Endothelial cell of umbilical vein (primary cell): ENCODE measurements around the gene LDLRAD4. TPM values are rescaled to one million over a fixed set of nuclear protein-coding genes. Genes with fewer than 3 reads are reported as not detected.

ENCODE experiments used
- BruUV-seq: library from RNA; stranded (reverse); fragments of 400-500 nt; replicated peaks from 2 replicates; lab custom pipeline; 2021; lab: Mats Ljungman, UMichigan
- CTCF ChIA-PET: fragments of 300-600, 350-600 bp; sonication (Branson Sonifier 250); formaldehyde crosslinking; loops from one replicate; lab custom pipeline; 2021; ENCODE audit warnings: antibody characterized with exemption, inconsistent platforms; lab: Charles Lee
- POLR2A ChIA-PET: fragments of 300-600, 350-600 bp; sonication (Branson Sonifier 250); formaldehyde crosslinking; loops from one replicate; lab custom pipeline; 2021; ENCODE audit warnings: antibody characterized with exemption, inconsistent platforms; lab: Charles Lee
- DNase-seq: peaks from one replicate; pipeline ENCODE4 v3.0.0-alpha.2; 2011; ENCODE audit warnings: low read depth, low spot score
- FAIRE-seq: peaks from 2 replicates; lab custom pipeline; 2011; peaks lifted over from hg19 to GRCh38; lab: Jason Lieb, UNC
- H2AFZ ChIP-seq: 2 replicates; pipeline ENCODE4 v1.6.0; 2012; ENCODE audit warnings: low read depth, low read length, control low read depth, inconsistent platforms
- H3K27ac ChIP-seq: 2 replicates; pipeline ENCODE4 v1.5.1; 2011; ENCODE audit warnings: low read depth, mild to moderate bottlenecking, control low read depth, low read length, moderate library complexity; ENCODE audit not compliant: insufficient read depth
- H3K27me3 ChIP-seq, 2 experiments: 2 replicates each; pipeline versions ENCODE4 v1.6.0 to v1.6.1; 2011; ENCODE audit warnings: low read length in 2 of 2, mixed read lengths in 1 of 2; ENCODE audit not compliant: control insufficient read depth in 2 of 2, insufficient read depth in 2 of 2
- H3K36me3 ChIP-seq, 2 experiments: 2 replicates in 1 of 2; 3 replicates in 1 of 2; pipeline ENCODE4 v1.5.1; 2011; ENCODE audit warnings: low read length in 2 of 2, mild to moderate bottlenecking in 1 of 2, moderate library complexity in 1 of 2; ENCODE audit not compliant: control insufficient read depth in 2 of 2, insufficient read depth in 2 of 2; ENCODE audit errors: extremely low read depth in 1 of 2
- H3K4me1 ChIP-seq: 3 replicates; pipeline ENCODE4 v1.5.1; 2011; ENCODE audit warnings: mild to moderate bottlenecking, low read length; ENCODE audit not compliant: control insufficient read depth, insufficient read depth; ENCODE audit errors: extremely low read depth
- H3K4me2 ChIP-seq: 2 replicates; pipeline ENCODE4 v1.6.1; 2011; ENCODE audit warnings: low read length, control low read depth, mixed read lengths; ENCODE audit not compliant: insufficient read depth
- H3K4me3 ChIP-seq, 3 experiments: fragments of 200-600 bp in 1 of 3; sonication (generic), shearing (Covaris generic) in 1 of 3; replicated peaks in 1 of 3; 2 replicates each; pipeline ENCODE4 v1.5.1; 2011 to 2016; ENCODE audit warnings: control low read depth in 3 of 3, low read length in 3 of 3, mild to moderate bottlenecking in 2 of 3, inconsistent platforms in 1 of 3, low read depth in 1 of 3, moderate library complexity in 1 of 3; ENCODE audit not compliant: insufficient read depth in 1 of 3
- H3K79me2 ChIP-seq: 2 replicates; pipeline ENCODE4 v1.6.0; 2012; ENCODE audit warnings: low read length, inconsistent platforms; ENCODE audit not compliant: control insufficient read depth, insufficient read depth
- H3K9ac ChIP-seq: replicated peaks from 2 replicates; pipeline ENCODE3; 2011; ENCODE audit warnings: low read length, control low read depth; ENCODE audit not compliant: insufficient read depth; ENCODE audit errors: extremely low read depth
- H3K9me1 ChIP-seq: replicated peaks from 3 replicates; pipeline ENCODE4 v1.6.0; 2011; ENCODE audit warnings: mild to moderate bottlenecking, low read length; ENCODE audit not compliant: control insufficient read depth, insufficient read depth; ENCODE audit errors: extremely low read depth
- H3K9me3 ChIP-seq: replicated peaks from 2 replicates; pipeline ENCODE4 v1.5.1; 2012; ENCODE audit warnings: low read length, inconsistent platforms; ENCODE audit not compliant: control insufficient read depth, insufficient read depth
- H4K20me1 ChIP-seq: replicated peaks from 2 replicates; pipeline ENCODE3; 2011; ENCODE audit warnings: mild to moderate bottlenecking, low read length; ENCODE audit not compliant: control insufficient read depth, insufficient read depth; ENCODE audit errors: extremely low read depth
- EZH2 ChIP-seq: IDR thresholded peaks from 2 replicates; pipeline ENCODE4 v1.6.1; 2012; ENCODE audit warnings: borderline replicate concordance, low read depth, mild to moderate bottlenecking, moderate library complexity, low read length, inconsistent platforms; ENCODE audit not compliant: severe bottlenecking
- FOS ChIP-seq: IDR thresholded peaks from 2 replicates; pipeline ENCODE4 v1.6.1; 2011; ENCODE audit warnings: mild to moderate bottlenecking, low read length, moderate library complexity, borderline replicate concordance; ENCODE audit not compliant: insufficient read depth
- JUN ChIP-seq: IDR thresholded peaks from 2 replicates; pipeline ENCODE4 v1.6.1; 2011; ENCODE audit warnings: borderline replicate concordance, low read depth; ENCODE audit not compliant: insufficient read length, insufficient read depth
- MAX ChIP-seq: IDR thresholded peaks from 2 replicates; pipeline ENCODE4 v1.6.1; 2011; ENCODE audit not compliant: insufficient read depth, insufficient read length
- MYC ChIP-seq: IDR thresholded peaks from one replicate; pipeline ENCODE4 v1.6.1; 2011; ENCODE audit warnings: mild to moderate bottlenecking, low read depth, low read length
- POLR2A ChIP-seq: IDR thresholded peaks from 2 replicates; pipeline ENCODE4 v1.6.1; 2012; ENCODE audit warnings: low read depth, mild to moderate bottlenecking, control low read depth, low read length
- POLR2AphosphoS5 ChIP-seq: IDR thresholded peaks from 2 replicates; pipeline ENCODE4 v1.6.1; 2012; ENCODE audit warnings: low read depth, mild to moderate bottlenecking, control low read depth, low read length, moderate library complexity; ENCODE audit not compliant: insufficient read depth
- dilution Hi-C: fragments of 300-500 bp; cut with MboI; formaldehyde crosslinking; loops from one replicate; pipeline ENCODE4 v1.15.0; 2019; ENCODE audit warnings: low sequenced_read_pairs; ENCODE audit not compliant: extremely low pct_ligation_motif_present
- intact Hi-C: fragments of 100-400 bp; cut with micrococcal nuclease; formaldehyde crosslinking; loops from one replicate; pipeline ENCODE4 v1.10.0; 2022
- polyA plus RNA-seq, 4 experiments: library from polyadenylated mRNA; depleted of rRNA in 3 of 4; stranded (reverse) in 3 of 4; unstranded in 1 of 4; fragments of >200 nt; gene quantifications; 2 replicates each; pipeline versions ENCODE4 v1.2.1 to v1.2.3, GENCODE V29; 2011 to 2012; ENCODE audit warnings: missing spikeins in 1 of 4
- total RNA-seq: library from RNA; stranded (reverse); gene quantifications from 2 replicates; pipeline ENCODE4 v1.2.3, GENCODE V29; 2021
- TF ChIP-seq, protein P1 (sequence below), 2 donors: IDR thresholded peaks; 1 replicate in 1 of 2; 2 replicates in 1 of 2; pipeline ENCODE4 v1.5.1; 2011; ENCODE audit warnings: low read length in 2 of 2, mild to moderate bottlenecking in 2 of 2, moderate library complexity in 2 of 2, control low read depth in 1 of 2, inconsistent platforms in 1 of 2, low read depth in 1 of 2; ENCODE audit not compliant: insufficient read depth in 1 of 2; ENCODE audit errors: extremely low read depth in 1 of 2

Gene LDLRAD4
- total and polyA plus RNA-seq, 2 donors (not counting 3 experiments of a cell fraction or from before 2014, with no cell fraction given): 5.2 to 6.5 TPM

- peaks cover 0 to 5% of the 10 kb centered on the region in 2 experiments for H3K27me3 ChIP-seq
Measured at GRCh38 chr18:13528739-13529392, 310.3 kb downstream of the LDLRAD4 start.

More at GRCh38 chr18:13528739-13529392, 310.3 kb downstream of the LDLRAD4 start:
- intact Hi-C loops (no loop called here), dilution Hi-C loops (no loop called here)
- no peaks in the 10 kb centered on the region for H3K9me1 ChIP-seq
- ChIA-PET POLR2A (no interaction called here), CTCF (interaction anchor here (0.8 to 10.9 kb wide), 5 partner anchors 28 to 317 kb away, joined by 3 to 195 read pairs (median 4); partner anchors contain the start of gene LDLRAD4)
- no peaks in the 10 kb centered on the region for H3K4me1 ChIP-seq
- no peak overlapping the region for H3K9ac ChIP-seq
- no peak for TF ChIP-seq FOS
- no peak for TF ChIP-seq JUN
- no peak for TF ChIP-seq EZH2
- TF ChIP-seq, protein P1, sequence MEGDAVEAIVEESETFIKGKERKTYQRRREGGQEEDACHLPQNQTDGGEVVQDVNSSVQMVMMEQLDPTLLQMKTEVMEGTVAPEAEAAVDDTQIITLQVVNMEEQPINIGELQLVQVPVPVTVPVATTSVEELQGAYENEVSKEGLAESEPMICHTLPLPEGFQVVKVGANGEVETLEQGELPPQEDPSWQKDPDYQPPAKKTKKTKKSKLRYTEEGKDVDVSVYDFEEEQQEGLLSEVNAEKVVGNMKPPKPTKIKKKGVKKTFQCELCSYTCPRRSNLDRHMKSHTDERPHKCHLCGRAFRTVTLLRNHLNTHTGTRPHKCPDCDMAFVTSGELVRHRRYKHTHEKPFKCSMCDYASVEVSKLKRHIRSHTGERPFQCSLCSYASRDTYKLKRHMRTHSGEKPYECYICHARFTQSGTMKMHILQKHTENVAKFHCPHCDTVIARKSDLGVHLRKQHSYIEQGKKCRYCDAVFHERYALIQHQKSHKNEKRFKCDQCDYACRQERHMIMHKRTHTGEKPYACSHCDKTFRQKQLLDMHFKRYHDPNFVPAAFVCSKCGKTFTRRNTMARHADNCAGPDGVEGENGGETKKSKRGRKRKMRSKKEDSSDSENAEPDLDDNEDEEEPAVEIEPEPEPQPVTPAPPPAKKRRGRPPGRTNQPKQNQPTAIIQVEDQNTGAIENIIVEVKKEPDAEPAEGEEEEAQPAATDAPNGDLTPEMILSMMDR (IDR thresholded peaks at IDR 0.05; ENCODE audit: extremely low read depth in 1 of 2, insufficient read depth in 1 of 2, low read depth in 1 of 2, low read length in 2 of 2): no peak
- no peak for TF ChIP-seq POLR2A
- no peak for TF ChIP-seq MAX
- TF ChIP-seq MYC: no peak
- no peak for TF ChIP-seq POLR2AphosphoS5
- no peaks in the 10 kb centered on the region for H3K79me2 ChIP-seq
- no peak overlapping the region for H3K4me2 ChIP-seq
- no peak overlapping the region for H3K27ac ChIP-seq
- no peaks in the 10 kb centered on the region for H3K36me3 ChIP-seq
- DNase-seq (no peak), FAIRE-seq (no peak)
- H4K20me1 ChIP-seq: no peaks in the 10 kb centered on the region
- H2AFZ ChIP-seq: no peak overlapping the region
- BruUV-seq: no TSS peak
- H3K9me3 ChIP-seq: no peaks in the 10 kb centered on the region
- no peak overlapping the region for H3K4me3 ChIP-seq
